HG03432 (cell line): ENCODE results near the gene KL.

Source experiments
- ATAC-seq: cut with Tn5 transposase; IDR thresholded peaks from one replicate; pipeline ENCODE4 v1.9.1; 2021; ENCODE audit warnings: mild to moderate bottlenecking, moderate library complexity; ENCODE audit not compliant: unreplicated experiment

KL gene

DNA sequence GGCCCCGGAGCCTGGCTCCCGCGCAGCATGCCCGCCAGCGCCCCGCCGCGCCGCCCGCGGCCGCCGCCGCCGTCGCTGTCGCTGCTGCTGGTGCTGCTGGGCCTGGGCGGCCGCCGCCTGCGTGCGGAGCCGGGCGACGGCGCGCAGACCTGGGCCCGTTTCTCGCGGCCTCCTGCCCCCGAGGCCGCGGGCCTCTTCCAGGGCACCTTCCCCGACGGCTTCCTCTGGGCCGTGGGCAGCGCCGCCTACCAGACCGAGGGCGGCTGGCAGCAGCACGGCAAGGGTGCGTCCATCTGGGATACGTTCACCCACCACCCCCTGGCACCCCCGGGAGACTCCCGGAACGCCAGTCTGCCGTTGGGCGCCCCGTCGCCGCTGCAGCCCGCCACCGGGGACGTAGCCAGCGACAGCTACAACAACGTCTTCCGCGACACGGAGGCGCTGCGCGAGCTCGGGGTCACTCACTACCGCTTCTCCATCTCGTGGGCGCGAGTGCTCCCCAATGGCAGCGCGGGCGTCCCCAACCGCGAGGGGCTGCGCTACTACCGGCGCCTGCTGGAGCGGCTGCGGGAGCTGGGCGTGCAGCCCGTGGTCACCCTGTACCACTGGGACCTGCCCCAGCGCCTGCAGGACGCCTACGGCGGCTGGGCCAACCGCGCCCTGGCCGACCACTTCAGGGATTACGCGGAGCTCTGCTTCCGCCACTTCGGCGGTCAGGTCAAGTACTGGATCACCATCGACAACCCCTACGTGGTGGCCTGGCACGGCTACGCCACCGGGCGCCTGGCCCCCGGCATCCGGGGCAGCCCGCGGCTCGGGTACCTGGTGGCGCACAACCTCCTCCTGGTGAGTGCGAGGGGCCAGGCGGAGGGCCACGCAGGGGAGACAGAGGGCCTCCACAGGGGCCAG is at the start of gene KL:
KL (plus strand) TSS at position 10 of the 909 bp plus-strand sequence; CDS start at position 28, 18 bp downstream.
- peak; percentile 35 for ATAC-seq

DNA sequence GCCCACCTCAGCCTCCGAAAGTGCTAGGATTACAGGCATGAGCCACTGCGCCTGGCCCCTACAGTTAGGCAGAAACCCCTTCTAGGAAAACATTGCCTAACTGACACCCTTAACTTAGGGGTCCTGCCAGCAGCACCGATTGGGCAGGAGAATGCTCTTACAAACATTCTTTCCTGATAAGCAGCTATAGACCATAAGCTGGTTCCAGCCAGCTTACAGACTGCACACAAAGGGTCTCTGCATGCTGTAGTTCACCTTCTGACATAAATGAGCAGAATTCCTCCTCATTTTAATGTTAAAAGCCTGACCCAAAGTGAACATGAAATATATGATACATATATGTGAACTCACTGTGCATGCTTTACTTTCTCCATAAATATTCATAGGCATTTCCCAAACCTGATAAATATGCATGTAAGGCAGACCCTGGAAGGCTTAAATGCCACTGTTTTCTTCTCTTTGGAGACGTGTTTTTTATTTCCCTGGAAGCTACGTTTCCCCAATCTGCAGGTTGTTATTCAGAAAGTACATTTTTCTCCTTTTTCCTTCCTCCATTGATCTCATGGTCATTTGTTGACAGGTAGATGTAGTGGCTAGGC is 48.5 kb upstream of the KL start:
- ATAC-seq = no peak

DNA sequence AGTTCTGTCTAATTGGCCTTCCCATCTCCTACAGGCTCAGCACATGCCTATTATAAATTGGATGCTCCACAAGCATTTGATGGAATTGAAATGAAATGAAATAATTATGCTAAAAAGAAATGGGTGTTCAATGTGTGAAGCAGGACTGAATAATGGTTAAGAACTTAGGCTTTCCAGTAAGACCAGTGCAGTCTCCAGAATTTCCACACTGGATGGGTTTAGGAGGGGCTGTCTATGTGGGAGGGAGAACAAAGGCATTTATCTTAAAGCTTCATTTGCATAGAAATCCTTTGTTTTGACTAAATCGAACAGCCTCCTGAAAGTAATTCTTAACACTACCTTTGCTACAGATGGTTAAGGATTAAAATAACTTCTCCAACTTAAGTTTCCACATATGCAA is 47.9 kb upstream of the KL start:
- ATAC-seq = no peak

DNA sequence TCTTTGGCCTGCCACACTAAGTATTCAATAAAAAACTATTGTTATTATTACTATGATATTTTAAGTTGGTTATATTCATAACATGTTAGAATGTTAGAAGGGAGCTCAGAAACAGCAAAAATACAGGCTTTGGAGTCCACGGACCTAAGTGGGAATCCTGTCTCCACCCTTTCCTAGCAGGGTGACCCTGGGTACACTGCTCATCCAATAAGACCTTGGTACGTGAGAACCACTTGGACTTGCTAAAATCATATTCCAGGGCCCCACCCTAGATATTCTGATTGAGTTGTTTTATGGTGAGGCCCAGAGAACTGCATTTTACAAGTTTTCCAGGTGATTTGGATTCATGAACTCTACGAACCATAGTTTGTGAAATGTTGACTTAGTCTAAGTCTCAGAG is 47.4 kb upstream of the KL start:
- no peak for ATAC-seq

DNA sequence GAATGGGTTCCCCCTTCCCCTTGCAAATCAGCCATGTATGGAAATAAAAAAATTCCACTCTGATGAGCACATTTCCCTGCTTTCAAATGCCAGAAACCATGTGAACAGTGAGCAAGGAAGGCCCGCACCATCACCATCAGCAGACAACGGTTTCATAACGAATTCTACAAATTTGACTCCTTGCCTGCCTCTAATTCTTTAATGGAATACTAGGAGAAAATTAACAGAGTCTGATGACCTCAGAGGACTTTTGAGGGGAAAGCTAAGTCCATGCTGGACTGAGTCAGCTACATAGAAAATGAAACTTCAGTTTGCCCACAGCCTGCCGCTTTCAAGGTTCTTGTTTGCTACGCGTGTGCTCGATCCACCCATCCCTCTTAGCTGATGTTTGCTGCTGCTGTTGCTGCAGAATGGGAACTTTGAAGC is 46.7 kb upstream of the KL start:
- peak; percentile 88 for ATAC-seq

DNA sequence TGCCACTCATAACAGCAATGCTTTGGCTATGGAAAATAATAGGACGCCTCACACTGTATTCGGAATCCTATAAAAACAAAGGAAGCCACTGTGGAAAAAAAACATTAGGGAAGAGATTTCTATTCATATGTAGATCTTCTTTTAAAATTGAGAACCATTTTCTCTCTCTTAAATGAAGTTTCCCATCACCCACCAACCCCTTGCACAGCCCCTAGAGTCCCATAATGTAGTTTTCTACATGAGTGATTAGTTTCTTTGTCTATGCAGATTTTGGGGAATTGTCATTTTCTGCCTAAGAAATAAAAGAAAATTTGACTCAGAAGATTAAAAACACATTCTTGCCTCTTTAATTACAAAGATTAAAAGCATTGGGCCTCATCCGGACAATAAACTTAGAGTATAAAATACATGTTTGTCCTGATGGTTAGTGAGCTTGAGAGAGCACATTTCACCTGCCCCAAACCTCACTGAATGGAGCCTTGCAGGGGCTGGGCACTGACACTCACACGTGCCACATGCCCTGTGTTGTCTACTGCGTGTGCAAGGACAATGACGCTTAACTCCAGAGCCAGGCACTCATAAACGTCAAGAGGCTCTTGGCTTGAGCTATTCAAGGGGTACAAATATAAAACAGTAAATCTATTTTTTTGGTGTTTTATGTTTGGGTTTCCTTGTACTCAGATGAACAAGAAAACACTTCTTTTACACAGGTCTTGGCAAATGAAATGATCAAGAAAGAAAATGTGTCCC is 40.0 kb upstream of the KL start:
- ATAC-seq = no peak

DNA sequence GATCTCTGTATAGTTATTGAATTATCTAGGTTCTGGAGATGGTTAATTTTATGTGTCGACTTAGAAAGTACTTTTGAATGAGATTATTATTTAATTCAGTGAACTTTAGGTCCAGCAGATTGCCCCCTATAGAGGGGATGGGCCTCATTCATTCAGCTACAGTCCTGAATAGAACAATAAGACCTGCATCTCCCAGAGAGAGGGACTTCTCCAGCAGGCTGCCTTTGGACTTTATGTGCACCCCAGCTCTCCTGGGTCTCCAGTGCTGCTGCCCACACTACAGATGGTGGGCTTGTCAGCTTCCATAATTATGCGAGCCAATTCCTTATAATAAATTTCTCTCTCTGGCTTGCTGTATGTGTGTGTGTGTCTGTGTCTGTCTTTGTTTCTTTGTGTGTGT is 39.3 kb upstream of the KL start:
- ATAC-seq = no peak

DNA sequence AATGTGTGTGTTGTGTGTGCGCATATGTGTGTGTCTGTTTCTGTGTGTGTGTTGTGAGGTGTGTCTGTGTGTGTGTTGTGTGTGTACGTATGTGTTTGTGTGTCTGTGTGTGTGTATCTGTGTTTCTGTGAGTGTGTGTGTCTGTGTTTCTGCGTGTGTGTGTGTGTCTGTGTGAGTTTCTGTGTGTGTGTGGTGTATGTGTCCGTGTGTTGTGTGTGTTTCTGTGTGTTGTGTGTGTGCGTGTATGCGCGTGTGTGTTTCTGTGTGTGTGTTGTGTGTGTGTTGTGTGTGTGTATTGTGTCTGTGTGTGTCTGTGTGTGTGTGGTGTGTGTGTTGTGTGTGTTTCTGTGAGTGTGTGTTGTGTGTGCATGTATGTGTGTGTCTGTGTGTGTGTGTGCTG is 38.9 kb upstream of the KL start:
- ATAC-seq = no peak

DNA sequence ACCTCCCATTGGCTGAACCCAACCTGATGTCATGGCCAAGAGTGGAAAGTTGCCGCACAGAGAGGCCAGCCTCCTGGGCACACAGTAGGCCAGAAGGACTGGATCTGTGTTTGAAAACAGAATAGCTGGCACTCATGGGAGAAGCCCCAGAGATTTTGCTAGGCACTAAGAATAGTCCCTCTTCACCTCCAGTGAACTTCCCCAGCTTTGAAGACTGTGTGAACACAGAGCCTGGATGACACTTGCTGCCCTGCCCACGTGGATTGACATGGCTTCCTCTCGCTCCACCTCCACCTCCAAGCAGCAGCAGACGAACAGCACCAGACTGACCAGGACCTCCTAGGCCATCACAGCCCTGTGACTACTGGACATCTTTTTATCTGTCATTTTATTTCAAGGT is 37.9 kb upstream of the KL start:
- ATAC-seq = no peak

DNA sequence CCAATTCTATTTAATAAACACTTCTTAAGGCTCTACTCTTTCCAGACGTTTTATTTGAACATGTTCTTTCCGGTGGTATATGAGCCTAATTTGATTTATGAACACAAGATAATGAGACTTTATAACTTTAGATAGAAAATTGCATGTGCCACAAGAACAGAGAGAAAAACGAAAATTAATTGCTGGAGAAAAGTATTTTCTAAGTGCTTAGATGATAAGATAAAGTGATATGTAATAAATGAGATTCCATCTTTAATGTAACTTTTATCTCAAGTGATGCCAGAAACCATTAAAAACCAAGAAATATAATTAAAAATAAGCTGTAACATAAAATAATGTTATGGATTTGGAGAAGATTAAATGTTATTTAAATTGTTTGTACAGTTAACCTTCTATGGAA is 33.2 kb upstream of the KL start:
- no peak for ATAC-seq

DNA sequence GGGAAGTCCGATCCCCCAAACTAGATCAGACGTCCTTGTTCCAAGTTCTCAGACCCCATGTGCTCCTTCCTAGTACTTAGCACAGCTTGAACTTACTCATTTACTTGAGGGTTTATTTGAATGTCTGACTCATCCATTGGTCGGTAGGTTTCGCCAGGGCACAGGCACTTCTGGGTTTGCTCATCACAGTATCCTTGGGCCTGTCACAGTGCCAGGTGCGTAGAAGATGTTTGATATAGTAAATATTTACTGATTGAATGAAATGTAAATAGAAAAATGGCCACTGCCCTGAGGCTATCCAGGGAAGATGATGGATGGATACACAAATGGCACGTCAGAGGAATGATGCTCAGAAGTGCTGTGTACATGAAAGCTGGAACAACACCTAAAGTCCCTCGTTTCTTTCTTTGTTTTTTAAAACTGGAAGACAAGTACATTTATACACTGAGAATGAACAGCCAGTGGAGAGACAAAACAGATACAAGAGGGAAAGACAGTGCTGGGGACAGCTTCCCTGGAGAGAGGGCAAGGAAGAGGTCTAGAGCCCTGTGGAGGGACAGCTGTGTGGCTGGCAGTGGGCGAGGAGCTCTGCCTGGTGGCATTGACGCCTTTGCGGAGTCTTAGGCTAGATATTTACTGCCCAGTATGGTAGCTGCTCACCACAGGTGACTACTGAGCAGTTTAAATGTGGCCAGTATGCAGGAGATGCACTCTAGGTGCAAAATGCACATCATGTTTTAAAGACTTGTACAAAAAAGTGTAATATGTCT is 31.2 kb upstream of the KL start:
- ATAC-seq = no peak

DNA sequence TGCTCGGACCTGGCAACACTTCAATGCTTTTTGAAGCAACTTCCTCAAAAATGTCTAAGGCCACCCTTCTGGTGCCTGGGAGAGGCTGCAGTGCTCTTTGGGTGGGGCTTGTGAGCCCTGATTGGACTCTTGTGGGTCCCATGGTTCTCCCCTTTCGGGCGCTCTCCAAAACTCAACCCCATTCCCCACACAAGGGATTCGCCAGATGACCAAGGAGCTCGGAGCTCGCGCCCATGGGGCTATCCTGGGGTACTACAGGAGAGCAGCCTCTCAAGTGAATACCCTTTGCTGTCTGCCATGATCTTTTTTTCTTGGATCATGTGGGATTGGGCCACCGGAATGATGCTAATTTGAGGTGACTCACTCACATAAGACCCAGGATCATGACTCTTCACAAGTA is 29.7 kb upstream of the KL start:
- no peak for ATAC-seq

DNA sequence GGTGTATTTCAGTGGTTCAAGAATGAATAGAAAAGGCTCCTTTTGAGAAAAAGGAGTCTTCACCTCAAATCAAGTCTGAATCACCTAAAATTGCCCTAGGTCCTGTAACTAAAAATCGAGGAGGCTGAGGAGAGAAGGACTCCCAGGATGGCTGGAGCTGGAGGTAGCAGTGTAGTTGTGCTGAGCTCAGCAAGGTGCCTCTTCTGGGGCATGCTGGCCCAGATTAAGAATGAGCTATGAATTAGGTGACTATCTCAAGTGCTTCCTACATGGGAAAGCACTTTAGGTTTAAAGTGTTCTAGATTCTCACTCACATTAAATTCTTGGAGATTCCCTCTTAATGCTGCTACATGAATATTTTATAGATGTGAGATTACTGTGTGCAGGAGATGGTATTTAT is 28.8 kb upstream of the KL start:
- ATAC-seq = no peak

DNA sequence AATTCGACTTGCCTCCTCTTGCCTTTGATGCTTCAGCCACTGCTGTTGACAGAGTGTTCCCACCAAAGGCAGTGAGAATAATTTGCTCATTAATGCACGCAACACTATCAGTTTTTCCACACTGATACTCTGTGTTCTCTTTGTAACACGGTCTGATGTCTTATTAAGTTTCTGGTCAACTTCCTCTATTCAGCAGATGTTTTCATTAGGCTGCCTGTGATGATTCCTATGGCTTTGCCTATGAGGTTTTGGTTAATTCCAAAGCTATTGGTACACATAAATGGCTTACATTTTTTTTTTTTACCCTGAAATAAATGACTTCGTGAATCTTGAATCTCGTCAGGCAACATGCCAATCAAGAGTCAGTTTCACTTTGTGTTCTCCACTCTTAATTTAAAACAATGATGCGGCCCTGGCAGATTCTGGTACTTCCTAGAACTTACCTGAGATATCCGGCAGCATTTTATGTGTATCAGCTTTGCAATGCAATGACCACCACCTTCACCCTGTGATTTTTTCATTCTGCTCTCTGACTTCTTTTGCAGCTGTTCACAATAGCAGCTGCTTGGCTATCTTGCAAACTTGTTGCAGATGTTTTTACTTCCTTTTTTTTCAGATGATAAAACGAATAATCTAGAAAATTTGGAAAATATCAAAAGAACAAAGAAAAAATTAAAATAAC is 27.5 kb upstream of the KL start:
- peak; percentile 47 for ATAC-seq

DNA sequence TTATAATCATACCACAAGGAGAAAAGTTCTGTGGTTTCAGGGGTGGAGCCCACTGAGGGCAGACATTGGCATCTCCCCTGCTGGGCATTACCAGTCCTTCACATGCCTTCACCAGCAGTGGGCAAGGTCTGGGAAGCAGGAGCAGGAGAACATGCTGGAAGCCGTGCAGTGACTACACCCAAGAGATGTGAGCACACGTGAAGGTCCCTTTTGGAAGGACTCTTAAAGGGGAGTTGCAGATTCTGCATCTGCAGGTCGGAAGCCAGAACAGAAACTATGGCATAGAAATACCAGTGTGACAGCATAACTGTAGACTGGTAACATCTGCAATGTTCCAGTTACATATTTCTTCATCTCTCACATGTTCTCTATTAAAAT is 26.9 kb upstream of the KL start:
- peak; percentile 42 for ATAC-seq

DNA sequence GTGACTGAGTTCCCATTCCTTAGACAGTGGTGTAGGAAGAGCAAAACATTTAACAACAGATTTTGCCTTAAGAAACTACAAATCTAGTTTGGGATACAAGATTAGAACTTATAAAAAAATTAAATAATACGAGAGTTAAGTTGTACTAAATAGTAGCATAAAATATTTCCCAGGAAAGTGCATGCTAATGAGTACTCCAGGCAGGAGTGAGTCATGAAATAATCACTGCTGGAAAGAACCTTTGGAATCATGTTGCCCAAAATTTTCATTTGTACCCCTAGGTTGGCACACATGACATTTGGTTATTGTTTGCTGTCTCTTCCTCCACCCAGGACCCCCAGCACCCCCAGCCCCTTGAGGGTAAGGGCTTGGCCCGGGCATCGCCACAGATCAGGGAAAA is 26.3 kb upstream of the KL start:
- ATAC-seq = no peak

DNA sequence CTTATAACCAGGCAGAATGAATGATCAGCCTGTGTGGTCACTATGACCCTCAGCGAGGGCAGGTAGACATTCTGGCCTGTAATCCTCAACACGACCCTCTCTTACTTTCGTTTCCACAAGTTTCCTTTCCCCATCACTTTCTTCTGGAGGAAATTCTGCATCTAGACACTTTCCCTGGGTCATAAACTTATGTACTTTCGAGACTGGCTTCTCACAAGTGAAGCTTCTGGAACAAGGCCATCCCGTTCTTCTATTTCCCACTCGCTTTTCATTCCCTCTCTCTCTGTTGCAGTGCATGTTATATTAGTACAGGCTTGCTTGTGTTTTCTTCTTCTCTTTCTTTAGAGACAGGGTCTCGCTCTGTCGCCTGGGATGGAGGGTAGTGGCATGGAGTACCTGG is 23.1 kb upstream of the KL start:
- ATAC-seq = no peak

DNA sequence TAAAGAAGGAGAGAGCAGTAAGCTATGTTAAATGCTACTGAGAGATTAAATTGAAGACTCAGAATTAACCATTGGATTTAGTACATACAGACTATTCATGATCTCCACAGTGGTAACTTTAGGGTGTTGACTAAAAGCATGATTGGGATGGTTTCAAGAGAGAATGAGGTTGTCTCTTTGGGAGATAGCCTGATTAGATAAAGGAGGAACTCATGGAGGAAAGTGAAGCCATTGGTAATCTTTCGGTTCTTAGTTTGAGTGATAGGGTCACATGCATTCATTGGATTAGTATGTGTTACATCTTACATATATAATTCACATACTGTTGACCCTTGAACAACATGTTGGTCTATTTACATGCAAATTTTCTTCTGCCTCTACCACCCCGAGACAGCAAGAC is 18.8 kb upstream of the KL start:
- ATAC-seq = peak; percentile 59

DNA sequence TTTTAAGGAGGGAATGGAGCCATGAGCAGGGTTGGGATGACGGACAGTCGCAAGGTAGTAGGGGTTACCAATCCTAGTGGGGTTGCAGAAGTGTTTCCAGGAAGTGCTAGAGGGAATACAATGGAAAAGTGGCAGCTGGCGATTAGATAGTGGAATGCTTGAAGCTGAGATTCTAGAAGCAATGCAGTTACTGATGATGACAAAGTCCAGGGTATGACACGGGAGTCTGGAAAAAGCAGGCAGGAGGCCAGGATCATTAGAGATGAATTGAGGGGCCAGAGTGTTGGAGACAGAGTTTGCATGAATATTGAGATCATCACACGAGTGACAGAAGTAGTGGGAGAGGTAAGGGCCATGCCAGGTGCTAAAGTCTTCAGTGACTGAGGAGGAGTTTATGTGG is 17.3 kb upstream of the KL start:
- no peak for ATAC-seq

DNA sequence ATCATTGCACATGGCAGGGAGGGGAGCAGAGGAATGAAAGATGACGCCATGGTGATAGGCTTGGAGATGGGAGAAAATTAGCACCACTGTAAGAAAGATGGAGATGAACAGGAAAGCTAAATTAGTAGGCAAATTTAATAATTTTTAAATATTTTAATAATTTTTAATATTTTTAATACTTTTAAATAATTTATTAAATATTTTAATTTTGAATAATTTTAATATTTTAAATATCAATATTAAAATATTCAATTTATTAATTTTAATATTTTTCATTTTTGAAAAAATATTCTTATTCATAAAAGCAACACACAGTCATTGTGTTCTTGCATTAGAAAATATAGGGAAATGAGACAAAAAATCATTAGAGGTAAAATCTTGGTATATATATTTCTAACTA is 15.9 kb upstream of the KL start:
- ATAC-seq = no peak
